DLD1 (cell line): ENCODE data around the gene TRIM61.

ENCODE experiments used
- in situ Hi-C: cut with HindIII; loops from 2 replicates; pipeline ENCODE4 v1.10.0; 2017; ENCODE audit warnings: low sequenced_read_pairs

Gene TRIM61

GRCh38 chr4:164918956-164919355 is 58.5 kb downstream of the TRIM61 start:
- in situ Hi-C loops = no loop called here
